ACC112 (cell line): ENCODE data around the gene CA7.
A peak's percentile ranks its signal among the peaks of the same experiment; 100 is the strongest.

ENCODE experiments used
- H2AFZ ChIP-seq: fragments of 200-600 bp; sonication (generic); one replicate; pipeline ENCODE4 v1.6.0; 2017; ENCODE audit warnings: antibody characterized with exemption, low read length; ENCODE audit not compliant: unreplicated experiment
- H3K27ac ChIP-seq: fragments of 200-600 bp; sonication (generic); 2 replicates; pipeline ENCODE4 v1.5.1; 2014; ENCODE audit warnings: low read depth, mild to moderate bottlenecking, antibody characterized with exemption, low read length, moderate library complexity
- H3K27me3 ChIP-seq: fragments of 200-600 bp; sonication (generic); 2 replicates; pipeline ENCODE4 v1.6.1; 2014; ENCODE audit warnings: mild to moderate bottlenecking, antibody characterized with exemption, low read length, moderate library complexity, mixed read lengths; ENCODE audit not compliant: insufficient read depth
- H3K36me3 ChIP-seq: fragments of 200-600 bp; sonication (generic); 2 replicates; pipeline ENCODE4 v1.6.1; 2016; ENCODE audit warnings: mild to moderate bottlenecking, antibody characterized with exemption, low read length, moderate library complexity, mixed read lengths; ENCODE audit not compliant: insufficient read depth
- H3K4me1 ChIP-seq: fragments of 200-600 bp; sonication (generic); one replicate; pipeline ENCODE4 v1.6.1; 2016; ENCODE audit warnings: low read length, mixed read lengths; ENCODE audit not compliant: insufficient read depth, unreplicated experiment, control insufficient read depth
- H3K4me3 ChIP-seq: fragments of 200-600 bp; sonication (generic); 2 replicates; pipeline ENCODE4 v1.5.1; 2014; ENCODE audit warnings: mild to moderate bottlenecking, low read depth, low read length
- H3K79me2 ChIP-seq: fragments of 200-600 bp; sonication (generic); one replicate; pipeline ENCODE4 v1.6.0; 2016; ENCODE audit warnings: low read length; ENCODE audit not compliant: control insufficient read depth, unreplicated experiment, insufficient read depth

CA7 gene

GRCh38 chr16:66844342-66845079, at the start of gene CA7:
Gene CA7, plus strand, starts transcription at chr16:66844414. Its CDS starts 74 bp downstream, at chr16:66844488.
- Histone ChIP-seq H2AFZ (no peak within 1 kb of the TSS), H3K36me3 (no peaks in the 10 kb centered on the region), H3K79me2 (no peaks in the 10 kb centered on the region), H3K4me3 (peak within 1 kb of the TSS; percentile 70), H3K27ac (no peak within 1 kb of the TSS), H3K27me3 (peaks cover 37% of the 10 kb centered on the region), H3K4me1 (peaks cover 6% of the 10 kb centered on the region)

- Histone ChIP-seq H3K4me3 (no peak overlapping the region), H3K4me1 (no peaks in the 10 kb centered on the region), H3K27ac (no peak overlapping the region), H3K36me3 (peaks cover 10% of the 10 kb centered on the region), H2AFZ (no peak overlapping the region), H3K27me3 (no peaks in the 10 kb centered on the region), H3K79me2 (no peaks in the 10 kb centered on the region)
These were observed 46.1 kb upstream of the CA7 start for GRCh38 chr16:66798161-66798560.

- Histone ChIP-seq H3K79me2 (no peaks in the 10 kb centered on the region), H3K36me3 (peaks cover 29% of the 10 kb centered on the region), H3K27me3 (no peaks in the 10 kb centered on the region), H3K4me3 (no peak overlapping the region), H3K4me1 (no peaks in the 10 kb centered on the region), H3K27ac (no peak overlapping the region), H2AFZ (no peak overlapping the region)
These were observed 43.4 kb upstream of the CA7 start for GRCh38 chr16:66800856-66801255.

GRCh38 chr16:66801320-66802105, 42.7 kb upstream of the CA7 start, which contains the start of gene TERB1:
Gene TERB1, minus strand, starts transcription at chr16:66801584. Its CDS starts 4,786 bp downstream, at chr16:66796798.
- H3K27me3 ChIP-seq: no peaks in the 10 kb centered on the region
- H3K27ac ChIP-seq: no peak within 1 kb of the TSS
- peaks cover 30% of the 10 kb centered on the region for H3K36me3 ChIP-seq
- no peak within 1 kb of the TSS for H2AFZ ChIP-seq
- H3K4me1 ChIP-seq: no peaks in the 10 kb centered on the region
- H3K4me3 ChIP-seq: no peak within 1 kb of the TSS
- H3K79me2 ChIP-seq: no peaks in the 10 kb centered on the region

- Histone ChIP-seq H3K4me1 (no peaks in the 10 kb centered on the region), H3K79me2 (no peaks in the 10 kb centered on the region), H3K27me3 (no peaks in the 10 kb centered on the region), H2AFZ (no peak overlapping the region), H3K27ac (no peak overlapping the region), H3K36me3 (peaks cover 30% of the 10 kb centered on the region), H3K4me3 (no peak overlapping the region)
These were observed 42.1 kb upstream of the CA7 start for GRCh38 chr16:66802159-66802558.

- peaks cover 35% of the 10 kb centered on the region for H3K36me3 ChIP-seq
- no peaks in the 10 kb centered on the region for H3K4me1 ChIP-seq
- H3K27me3 ChIP-seq: no peaks in the 10 kb centered on the region
These were observed 34.4 kb upstream of the CA7 start for GRCh38 chr16:66809765-66810164.

GRCh38 chr16:66810391-66810790, 33.8 kb upstream of the CA7 start:
- H3K36me3 ChIP-seq: peaks cover 31% of the 10 kb centered on the region
- no peak overlapping the region for H3K4me3 ChIP-seq
- no peaks in the 10 kb centered on the region for H3K79me2 ChIP-seq
- no peak overlapping the region for H3K27ac ChIP-seq
- no peaks in the 10 kb centered on the region for H3K4me1 ChIP-seq
- no peak overlapping the region for H2AFZ ChIP-seq
- H3K27me3 ChIP-seq: no peaks in the 10 kb centered on the region

More at GRCh38 chr16:66809765-66810164, 34.4 kb upstream of the CA7 start:
- no peak overlapping the region for H2AFZ ChIP-seq
- no peak overlapping the region for H3K4me3 ChIP-seq
- H3K79me2 ChIP-seq: no peaks in the 10 kb centered on the region
- H3K27ac ChIP-seq: no peak overlapping the region

- H3K79me2 ChIP-seq: no peaks in the 10 kb centered on the region
- H3K27me3 ChIP-seq: no peaks in the 10 kb centered on the region
- no peaks in the 10 kb centered on the region for H3K4me1 ChIP-seq
- H3K4me3 ChIP-seq: no peak overlapping the region
- no peak overlapping the region for H2AFZ ChIP-seq
- peaks cover 26% of the 10 kb centered on the region for H3K36me3 ChIP-seq
- H3K27ac ChIP-seq: no peak overlapping the region
These were observed 33.2 kb upstream of the CA7 start for GRCh38 chr16:66811043-66811442.

GRCh38 chr16:66814734-66815133, 29.5 kb upstream of the CA7 start:
- peaks cover 25% of the 10 kb centered on the region; the same call in 1 of the 2 replicates for H3K36me3 ChIP-seq
- no peak overlapping the region for H3K27ac ChIP-seq
- no peaks in the 10 kb centered on the region for H3K79me2 ChIP-seq
- H3K4me1 ChIP-seq: no peaks in the 10 kb centered on the region
- no peaks in the 10 kb centered on the region for H3K27me3 ChIP-seq
- H3K4me3 ChIP-seq: no peak overlapping the region
- no peak overlapping the region for H2AFZ ChIP-seq

GRCh38 chr16:66824006-66824405, 20.2 kb upstream of the CA7 start:
- peaks cover 32% of the 10 kb centered on the region for H3K79me2 ChIP-seq
- H3K36me3 ChIP-seq: peaks cover 36% of the 10 kb centered on the region

More at GRCh38 chr16:66824006-66824405, 20.2 kb upstream of the CA7 start:
- no peak overlapping the region for H2AFZ ChIP-seq
- H3K27ac ChIP-seq: no peak overlapping the region
- no peaks in the 10 kb centered on the region for H3K27me3 ChIP-seq
- H3K4me1 ChIP-seq: peaks cover 2% of the 10 kb centered on the region
- no peak overlapping the region for H3K4me3 ChIP-seq
